CD4-positive, alpha-beta T cell treated with Interleukin-17A for 1 hour (primary cell): ENCODE results near the gene ZNF568.

Experiments
- DNase-seq: peaks from one replicate; pipeline ENCODE4 v3.0.0-alpha.2; 2020

Gene ZNF568

GRCh38 chr19:36915992-36916830 lies at the start of gene ZNF568, which contains the start of gene ZNF829:
TSS of gene ZNF568 (plus strand) at chr19:36916332. CDS start at chr19:36922771, 6,439 bp downstream.
TSS of gene ZNF829 (minus strand) at chr19:36916291. CDS start at chr19:36915167, 1,124 bp downstream.
- DNase-seq, result peak; percentile 96

GRCh38 chr19:36876993-36877938 lies 38.9 kb upstream of the ZNF568 start:
- DNase-seq, result no peak

GRCh38 chr19:36891768-36892357 lies 24.3 kb upstream of the ZNF568 start:
- DNase-seq, result no peak

GRCh38 chr19:36894849-36895383 lies 21.2 kb upstream of the ZNF568 start:
- DNase-seq, result no peak

GRCh38 chr19:36898422-36898821 lies 17.7 kb upstream of the ZNF568 start:
- no peak for DNase-seq

GRCh38 chr19:36916991-36917390 lies 859 bp downstream of the ZNF568 start:
- no peak for DNase-seq

- no peak for DNase-seq
Measured at GRCh38 chr19:36918090-36918489, 2.0 kb downstream of the ZNF568 start.

- no peak for DNase-seq
Measured at GRCh38 chr19:36931684-36932083, 15.6 kb downstream of the ZNF568 start.

- DNase-seq, result no peak
Measured at GRCh38 chr19:36939153-36939552, 23.0 kb downstream of the ZNF568 start.

- no peak for DNase-seq
Measured at GRCh38 chr19:36950335-36951119, 34.4 kb downstream of the ZNF568 start.

GRCh38 chr19:36962346-36962745 lies 46.2 kb downstream of the ZNF568 start:
- DNase-seq, result no peak

GRCh38 chr19:36963280-36963679 lies 47.1 kb downstream of the ZNF568 start:
- no peak for DNase-seq

- no peak for DNase-seq
Measured at GRCh38 chr19:36972571-36972970, 56.4 kb downstream of the ZNF568 start.

GRCh38 chr19:36973021-36973843 lies 57.1 kb downstream of the ZNF568 start:
- DNase-seq, result peak; percentile 81

- DNase-seq, result no peak
Measured at GRCh38 chr19:36973844-36974195, 57.7 kb downstream of the ZNF568 start.

- DNase-seq, result no peak
Measured at GRCh38 chr19:36986131-36986530, 70.0 kb downstream of the ZNF568 start.

GRCh38 chr19:36986601-36987000 lies 70.5 kb downstream of the ZNF568 start:
- no peak for DNase-seq

GRCh38 chr19:36987091-36987490 lies 71.0 kb downstream of the ZNF568 start:
- DNase-seq, result no peak

- no peak for DNase-seq
Measured at GRCh38 chr19:36997152-36997842, 81.2 kb downstream of the ZNF568 start.

- DNase-seq, result no peak
Measured at GRCh38 chr19:36997843-36998235, 81.7 kb downstream of the ZNF568 start.

GRCh38 chr19:36999313-36999712 lies 83.2 kb downstream of the ZNF568 start:
- DNase-seq, result no peak
